Uterus (tissue), 4 donors: ENCODE measurements around the gene ABL1. TPM values are rescaled to one million over a fixed set of nuclear protein-coding genes. Genes with fewer than 3 reads are reported as not detected.

ENCODE experiments used
- DNase-seq, 2 donors: peaks; one replicate each; pipeline ENCODE4 v3.0.0-alpha.2; 2019 to 2020
- H3K27ac ChIP-seq, 2 donors: fragments of 200-600 bp; sonication (generic); 1 replicate in 1 of 2; 2 replicates in 1 of 2; pipeline ENCODE4 v1.5.1; 2016 to 2018
- H3K27me3 ChIP-seq, 2 donors: fragments of 200-600 bp; sonication (generic); one replicate each; pipeline ENCODE4 v1.5.1; 2018 to 2019; ENCODE audit warnings: control low read depth in 1 of 2
- H3K36me3 ChIP-seq, 2 donors: fragments of 200-600 bp; sonication (generic); one replicate each; pipeline ENCODE4 v1.5.1; 2019; ENCODE audit warnings: control low read depth in 1 of 2
- H3K4me1 ChIP-seq, 2 donors: fragments of 200-600 bp; sonication (generic); one replicate each; pipeline ENCODE4 v1.5.1; 2018 to 2019; ENCODE audit warnings: control low read depth in 1 of 2
- H3K4me3 ChIP-seq, 2 donors: fragments of 200-600 bp; sonication (generic); 1 replicate in 1 of 2; 2 replicates in 1 of 2; pipeline ENCODE4 v1.5.1; 2018 to 2019; ENCODE audit warnings: mild to moderate bottlenecking in 1 of 2
- H3K9me3 ChIP-seq, 2 donors: fragments of 200-600 bp; sonication (generic); one replicate each; pipeline ENCODE4 v1.5.1; 2019; ENCODE audit warnings: control low read depth in 1 of 2
- CTCF ChIP-seq, 4 experiments: fragments of 200-600 bp in 2 of 4; fragments of 450-650 bp in 2 of 4; sonication (generic) in 2 of 4; IDR thresholded peaks; one replicate each; pipeline ENCODE4 v1.5.1; 2016 to 2019; ENCODE audit warnings: antibody characterized with exemption in 4 of 4, mild to moderate bottlenecking in 2 of 4, moderate library complexity in 1 of 4
- POLR2A ChIP-seq, 2 donors: fragments of 450-650 bp; IDR thresholded peaks; one replicate each; pipeline ENCODE4 v1.6.1; 2016; ENCODE audit warnings: antibody characterized with exemption in 2 of 2, mild to moderate bottlenecking in 1 of 2, moderate library complexity in 1 of 2
- intact Hi-C: fragments of 100-400 bp; cut with DNase I; formaldehyde crosslinking; loops from one replicate; pipeline ENCODE4 v1.15.1; 2023; ENCODE audit warnings: low total_unique reads
- total RNA-seq, 4 donors: library from RNA; depleted of rRNA in 3 of 4; stranded (reverse); fragments of >200 nt in 3 of 4; gene quantifications; one replicate each; pipeline versions ENCODE4 v1.1.0 to v1.2.4, GENCODE V29; 2014 to 2023
- donor health status: DM: yes; HTN: yes; CAD: no.

Gene ABL1
- total RNA-seq, 4 donors from 2014 or later = 22.5 to 117 (median 57.8) TPM

GRCh38 chr9:130904070-130905044 is 69.3 kb downstream of the ABL1 start:
- Histone ChIP-seq H3K36me3 (no peaks in the 10 kb centered on the region), H3K4me1 (no peaks in the 10 kb centered on the region), H3K9me3 (no peaks in the 10 kb centered on the region), H3K4me3 (no peak overlapping the region), H3K27me3 (peaks cover 0 to 2% of the 10 kb centered on the region in 2 donors), H3K27ac (no peak overlapping the region)
- intact Hi-C loops = no loop called here
- TF ChIP-seq CTCF (IDR thresholded peaks at IDR 0.05) = no peak
- TF ChIP-seq POLR2A (IDR thresholded peaks at IDR 0.05) = no peak
- no peak for DNase-seq

GRCh38 chr9:130905125-130905901 is 70.3 kb downstream of the ABL1 start:
- Histone ChIP-seq H3K27me3 (peaks cover 0 to 2% of the 10 kb centered on the region in 2 donors), H3K4me3 (no peak overlapping the region), H3K4me1 (no peaks in the 10 kb centered on the region), H3K36me3 (no peaks in the 10 kb centered on the region), H3K9me3 (no peaks in the 10 kb centered on the region), H3K27ac (no peak overlapping the region)
- TF ChIP-seq POLR2A (IDR thresholded peaks at IDR 0.05) (no peak), CTCF (IDR thresholded peaks at IDR 0.05) (no peak)
- no peak for DNase-seq
- intact Hi-C loops = no loop called here

- no peak for TF ChIP-seq POLR2A (IDR thresholded peaks at IDR 0.05)
- no peak for TF ChIP-seq CTCF (IDR thresholded peaks at IDR 0.05)
- H3K4me3 ChIP-seq = no peak overlapping the region
- no peak for DNase-seq
- intact Hi-C loops = no loop called here
- no peaks in the 10 kb centered on the region for H3K36me3 ChIP-seq
- no peaks in the 10 kb centered on the region for H3K9me3 ChIP-seq
- no peak overlapping the region for H3K27ac ChIP-seq
- H3K27me3 ChIP-seq = peaks cover 0 to 2% of the 10 kb centered on the region in 2 donors
- no peaks in the 10 kb centered on the region for H3K4me1 ChIP-seq
Observed at GRCh38 chr9:130905902-130906734, 71.1 kb downstream of the ABL1 start.

GRCh38 chr9:130906735-130907416 is 71.8 kb downstream of the ABL1 start:
- no peaks in the 10 kb centered on the region for H3K4me1 ChIP-seq
- no peak for DNase-seq
- no peaks in the 10 kb centered on the region for H3K36me3 ChIP-seq
- TF ChIP-seq POLR2A (IDR thresholded peaks at IDR 0.05) = no peak
- no peak for TF ChIP-seq CTCF (IDR thresholded peaks at IDR 0.05)
- no peak overlapping the region for H3K4me3 ChIP-seq
- no peak overlapping the region for H3K27ac ChIP-seq
- no peaks in the 10 kb centered on the region for H3K9me3 ChIP-seq
- intact Hi-C loops = no loop called here
- peaks cover 0 to 2% of the 10 kb centered on the region in 2 donors for H3K27me3 ChIP-seq
